Stimulated activated CD8-positive, alpha-beta memory T cell treated with anti-CD3 and anti-CD28 coated beads, Interleukin-4, amount 100 ng/mL, for 48 hours (primary cell): ENCODE measurements around the gene SRSF10.
"Not testable (repeated sequence)": the region's sequence is repeated elsewhere in the genome, so short reads cannot be mapped to it uniquely, and the experiment has no call there.

Experiments used
- DNase-seq: peaks from one replicate; pipeline ENCODE4 v3.0.0-alpha.2; 2020

The SRSF10 gene

DNA sequence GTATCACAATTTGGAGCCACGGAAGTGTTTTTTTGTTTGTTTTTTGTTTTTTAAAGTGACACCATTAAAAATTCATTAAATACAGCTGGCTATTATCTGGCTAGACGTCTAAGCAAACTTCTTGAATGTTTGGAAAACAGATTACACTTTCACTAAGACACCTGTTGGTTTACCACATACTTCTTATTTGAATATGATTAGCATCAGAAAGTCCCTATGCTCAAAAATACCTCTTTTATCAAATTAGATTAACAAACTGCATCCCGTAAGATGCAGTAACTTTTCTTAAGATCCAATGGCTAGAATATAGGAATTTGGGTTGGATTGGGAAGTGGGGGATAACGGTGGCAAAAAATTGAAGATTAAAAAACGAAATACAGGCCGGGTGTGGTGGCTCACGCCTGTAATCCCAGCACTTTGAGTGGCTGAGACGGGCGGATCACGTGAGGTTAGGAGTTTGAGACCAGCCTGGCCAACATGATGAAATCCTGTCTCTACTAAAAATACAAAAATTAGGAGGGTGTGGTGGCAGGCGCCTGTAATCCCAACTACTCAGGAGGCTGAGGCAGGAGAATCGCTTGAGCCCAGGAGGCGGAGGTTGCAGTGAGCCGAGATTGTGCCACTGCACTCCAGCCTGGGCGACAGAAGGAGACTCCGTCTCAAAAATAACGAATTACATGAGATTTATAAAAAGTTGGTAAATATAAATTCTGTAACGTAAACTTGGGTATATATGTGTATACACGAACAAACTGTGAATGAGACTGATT lies 21.9 kb downstream of the SRSF10 start:
- DNase-seq = not testable (repeated sequence)

DNA sequence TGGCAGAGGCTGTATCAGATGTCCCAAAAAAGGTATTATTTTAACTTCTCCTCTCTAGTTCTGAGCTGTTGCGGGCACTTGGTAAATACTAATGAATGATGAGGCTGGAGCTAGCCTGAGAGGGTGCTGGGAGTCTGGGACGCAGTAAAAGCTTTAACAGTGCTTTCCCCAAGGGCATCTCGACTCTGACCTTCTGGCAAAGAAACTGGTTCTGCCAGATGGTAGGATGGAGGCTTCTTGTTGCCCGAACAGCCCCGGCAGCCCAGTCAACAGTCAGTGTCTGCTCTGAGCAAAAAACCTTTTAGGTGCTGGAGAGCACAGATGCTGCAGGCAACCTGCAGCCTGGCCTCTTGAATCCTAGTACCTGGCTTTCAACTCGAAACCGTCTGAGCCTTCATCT lies 23.0 kb downstream of the SRSF10 start:
- no peak for DNase-seq

DNA sequence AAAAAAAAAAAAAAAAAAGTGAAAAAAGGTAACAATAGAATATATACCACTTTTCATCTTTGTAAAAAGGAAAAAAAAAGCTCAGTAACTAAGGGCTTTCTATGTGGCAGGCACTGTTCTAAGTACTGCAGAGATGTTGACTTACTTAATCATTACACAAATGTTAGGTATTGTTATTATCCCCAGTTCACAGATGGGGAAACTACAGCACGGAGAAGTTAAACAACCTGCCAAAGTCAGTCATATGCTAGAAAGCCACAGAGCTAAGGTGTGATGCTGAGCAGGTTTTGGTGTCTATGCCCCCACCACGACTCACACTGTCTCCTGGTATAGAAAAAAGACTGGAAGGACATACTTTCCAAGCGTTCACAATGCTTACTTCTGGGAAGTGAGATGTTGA lies 27.1 kb downstream of the SRSF10 start:
- DNase-seq = no peak

DNA sequence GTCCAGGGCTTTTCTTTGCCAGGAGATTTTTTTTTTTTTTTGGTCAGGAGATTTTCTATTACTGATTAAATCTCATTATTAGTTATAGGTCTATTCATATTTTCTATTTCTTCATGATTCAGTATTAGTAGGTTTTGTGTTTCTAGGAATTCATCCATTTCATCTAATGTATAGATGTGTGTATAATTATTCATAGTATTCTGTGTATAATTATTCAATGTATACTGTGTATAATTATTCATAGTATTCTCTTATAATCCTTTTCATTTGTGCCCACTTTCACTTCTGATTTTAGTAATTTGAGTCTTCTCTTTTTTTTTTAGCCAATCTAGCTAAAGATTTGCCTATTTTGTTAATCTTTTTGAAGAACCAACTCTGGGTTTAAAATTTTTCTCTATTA lies 32.8 kb downstream of the SRSF10 start:
- DNase-seq = no peak

DNA sequence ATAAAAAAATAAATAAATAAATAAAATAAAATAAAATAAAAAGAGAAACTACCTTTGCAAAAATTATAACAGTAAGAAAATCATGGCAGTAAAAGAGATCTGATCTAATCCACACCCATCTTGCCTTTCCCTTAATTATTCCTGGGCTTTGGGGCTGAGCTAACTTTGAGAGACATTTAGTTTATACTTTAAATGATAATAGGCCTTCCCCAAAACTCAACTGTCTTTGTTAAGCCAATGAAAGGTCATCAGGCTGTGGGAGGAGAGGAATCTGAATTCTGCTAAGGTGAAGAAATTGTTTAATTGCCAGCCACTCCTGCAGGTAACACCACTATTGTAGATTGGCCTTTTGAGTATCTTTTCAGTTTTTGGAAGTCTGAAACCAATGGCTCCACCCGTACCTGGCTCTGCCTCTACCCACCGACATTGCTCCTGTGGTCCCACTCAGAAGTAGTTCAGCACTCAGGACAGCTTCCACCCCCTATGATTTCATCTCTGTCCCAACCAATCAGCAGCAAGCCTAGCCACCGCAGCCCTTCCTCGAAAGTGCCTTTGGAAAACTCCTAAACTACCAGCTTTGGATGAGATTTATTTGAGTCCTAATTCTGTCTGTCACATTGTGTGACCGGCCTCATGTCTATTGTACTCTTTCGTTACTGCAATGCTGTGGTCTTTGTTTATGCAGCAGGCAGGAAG lies 43.5 kb downstream of the SRSF10 start:
- no peak for DNase-seq

DNA sequence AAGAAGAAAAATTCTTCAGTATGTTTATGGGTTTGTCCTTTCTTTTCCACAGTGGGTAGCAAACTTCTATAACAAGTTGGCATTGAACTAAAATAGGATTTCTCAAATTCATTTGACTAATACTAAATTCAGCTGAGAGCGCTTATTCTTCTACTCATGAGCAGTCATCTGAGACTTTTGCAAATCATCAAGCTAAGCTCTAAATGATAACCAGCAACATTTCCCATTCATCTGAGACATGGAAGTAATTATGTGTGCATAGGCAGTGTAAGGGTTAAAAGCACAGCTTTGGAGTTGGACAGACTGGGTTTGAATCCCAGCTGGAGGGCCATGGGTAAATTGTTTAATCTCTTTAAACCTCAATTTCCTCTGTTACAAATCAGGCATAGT lies 48.6 kb downstream of the SRSF10 start:
- no peak for DNase-seq

DNA sequence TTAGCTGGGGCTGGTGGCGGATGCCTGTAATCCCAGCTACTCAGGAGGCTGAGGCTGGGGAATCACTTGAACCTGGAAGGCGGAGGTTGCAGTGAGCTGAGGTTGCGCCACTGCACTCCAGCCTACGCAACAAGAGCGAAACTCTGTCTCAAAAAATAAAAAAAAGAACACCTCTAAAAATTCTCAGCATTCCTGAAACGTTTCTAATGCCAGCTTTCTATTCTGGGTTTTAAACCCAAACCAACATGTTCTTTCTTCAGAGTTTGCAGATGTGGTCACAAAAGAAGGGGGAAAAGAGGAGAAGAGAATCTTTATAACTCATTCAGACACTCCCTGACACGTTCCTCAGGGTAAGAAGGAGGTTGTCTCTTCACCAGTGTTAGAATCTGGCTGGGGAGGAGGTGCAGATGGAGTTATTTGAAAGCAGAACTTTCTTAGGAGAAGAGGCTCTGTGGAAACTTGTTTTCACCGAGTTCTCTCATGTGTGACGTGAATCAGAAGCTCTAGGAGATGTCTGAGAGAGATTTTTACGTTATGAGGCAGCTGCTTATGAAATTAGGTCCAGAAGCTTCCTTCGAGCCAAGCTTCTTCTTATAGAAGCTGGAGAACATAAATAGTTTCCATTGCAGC lies 49.2 kb downstream of the SRSF10 start:
- no peak for DNase-seq

DNA sequence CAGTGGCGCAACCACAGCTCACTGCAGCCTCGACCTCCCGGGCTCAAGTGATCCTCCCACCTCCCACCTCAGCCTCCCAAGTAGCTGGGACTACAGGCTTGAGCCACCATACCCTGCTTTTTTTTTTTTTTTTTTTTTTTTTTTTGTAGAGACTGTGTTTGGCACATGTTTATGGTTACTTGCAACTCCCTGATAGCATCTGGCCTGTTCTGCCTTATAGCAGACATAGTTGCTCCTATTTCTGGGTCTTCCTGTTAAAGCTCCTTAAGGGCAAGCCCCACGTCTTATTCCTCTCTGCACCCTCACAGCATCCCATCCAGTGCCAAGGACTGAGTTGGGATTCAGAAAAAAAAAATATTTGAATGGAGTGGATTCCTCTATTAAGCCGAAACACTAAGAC lies 49.9 kb downstream of the SRSF10 start:
- DNase-seq = no peak

DNA sequence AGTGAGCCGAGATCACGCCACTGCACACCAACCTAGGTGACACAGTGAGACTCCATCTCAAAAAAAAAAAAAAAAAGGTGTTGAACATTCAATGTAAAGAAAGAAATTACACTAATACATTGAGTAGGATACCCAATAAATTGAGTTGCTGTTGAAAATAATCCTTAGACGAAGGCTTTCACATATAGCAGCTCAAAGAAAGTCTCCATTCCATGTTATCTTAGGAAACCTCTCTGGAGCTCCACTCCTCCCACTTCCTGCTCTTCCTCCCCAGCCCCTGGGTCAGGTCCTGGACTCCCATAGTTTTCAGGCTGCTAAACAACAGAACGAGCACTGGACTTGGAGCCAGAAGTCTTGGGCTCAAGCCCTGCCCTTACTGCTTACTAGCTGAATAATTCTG lies 51.3 kb downstream of the SRSF10 start:
- DNase-seq = no peak

DNA sequence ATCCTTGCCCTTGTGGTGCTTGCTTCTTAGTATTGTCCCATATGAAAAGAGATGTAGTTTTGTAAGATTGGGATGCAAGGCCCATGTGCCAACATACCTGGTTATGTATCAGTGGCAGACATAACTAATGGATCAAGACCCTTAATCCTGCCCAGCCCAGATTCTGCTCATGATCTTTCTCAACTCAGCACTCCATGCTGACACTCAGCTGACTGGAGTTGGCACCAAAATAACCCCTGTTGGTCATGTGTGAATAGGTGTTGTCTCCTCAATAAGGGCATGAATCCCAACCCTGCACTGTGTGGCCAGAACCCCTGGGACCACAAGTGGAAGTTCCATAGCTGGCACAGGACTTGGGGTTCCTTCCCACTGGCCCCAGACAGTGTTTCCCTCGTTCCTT lies 53.0 kb downstream of the SRSF10 start:
- DNase-seq = no peak

DNA sequence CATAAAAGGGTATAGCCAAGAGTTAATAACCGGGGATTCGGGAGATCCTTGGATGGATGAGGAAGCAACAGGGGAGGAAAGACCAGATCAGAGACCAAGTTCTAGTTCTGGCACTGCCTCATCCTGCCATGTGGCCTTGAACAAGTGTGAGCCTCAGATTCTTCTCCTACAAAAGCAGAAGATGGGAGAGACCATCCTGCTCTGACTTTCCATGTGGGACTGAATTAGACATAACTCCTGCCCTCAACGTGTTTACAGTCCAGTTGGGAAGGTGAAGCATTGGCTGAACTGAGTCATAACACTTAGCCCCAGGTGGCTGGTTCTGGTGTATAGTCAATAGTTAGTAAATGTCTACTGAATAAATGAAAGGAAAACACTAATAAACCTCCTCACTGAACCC lies 54.8 kb downstream of the SRSF10 start:
- no peak for DNase-seq

DNA sequence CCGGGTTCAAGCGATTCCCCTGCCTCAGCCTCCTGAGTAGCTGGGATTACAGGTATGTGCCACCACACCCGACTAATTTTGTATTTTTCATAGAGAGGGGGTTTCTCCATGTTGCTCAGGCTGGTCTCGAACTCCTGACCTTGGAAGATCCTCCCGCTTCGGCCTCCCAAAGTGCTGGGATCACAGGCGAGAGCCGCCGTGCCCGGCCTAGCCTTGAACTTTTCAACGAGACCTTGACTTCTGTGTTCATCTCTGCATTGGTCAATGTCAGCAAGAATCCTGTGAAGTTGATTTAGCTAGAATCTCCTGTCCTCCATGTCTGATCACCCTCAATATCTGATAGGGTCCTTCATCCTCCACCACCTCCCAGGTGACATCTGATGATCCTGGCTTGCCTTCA lies 55.5 kb downstream of the SRSF10 start:
- DNase-seq = no peak

DNA sequence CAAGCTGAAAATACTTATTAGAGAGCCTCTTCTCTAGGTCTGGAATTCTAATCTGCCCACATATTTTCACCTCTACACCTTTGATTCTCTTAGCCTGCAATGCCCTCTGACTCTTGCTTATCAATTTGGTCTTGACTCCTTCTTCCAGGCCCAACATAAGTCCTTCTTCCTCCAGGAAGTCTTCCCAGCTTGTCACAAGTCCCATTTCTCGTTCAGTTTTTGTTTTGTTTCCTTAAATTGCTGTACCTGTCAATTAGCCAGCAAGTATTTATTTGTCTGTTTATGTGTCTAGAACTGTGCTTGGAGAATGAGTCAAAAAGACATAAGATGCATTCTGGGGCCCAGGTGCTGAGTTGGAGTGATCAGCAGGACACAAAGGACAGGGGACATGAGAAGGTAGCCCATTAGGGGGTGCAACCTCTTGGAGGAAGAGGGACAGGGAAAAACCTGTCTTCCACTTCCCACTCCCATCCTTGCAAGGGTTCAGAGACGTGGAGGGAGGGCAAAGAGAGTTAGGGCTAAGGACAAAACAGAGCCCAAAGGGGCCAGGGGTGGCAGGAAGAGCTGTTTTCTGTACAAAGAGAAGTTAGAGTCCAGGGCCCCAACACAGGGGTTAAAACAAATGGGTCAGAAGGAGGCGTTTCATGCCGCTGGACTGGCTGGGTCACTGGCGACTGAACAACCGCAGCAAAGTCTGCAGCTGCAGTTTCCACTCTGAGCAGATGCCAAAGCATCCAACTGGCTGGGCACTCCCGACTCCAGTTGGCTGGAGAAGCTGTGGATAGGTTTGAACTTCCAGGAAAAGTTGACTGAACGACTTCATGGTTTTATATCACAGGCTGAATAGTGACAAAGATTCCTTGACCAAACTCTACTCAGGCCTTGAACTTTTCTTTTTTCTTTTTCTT lies 56.3 kb downstream of the SRSF10 start:
- no peak for DNase-seq

DNA sequence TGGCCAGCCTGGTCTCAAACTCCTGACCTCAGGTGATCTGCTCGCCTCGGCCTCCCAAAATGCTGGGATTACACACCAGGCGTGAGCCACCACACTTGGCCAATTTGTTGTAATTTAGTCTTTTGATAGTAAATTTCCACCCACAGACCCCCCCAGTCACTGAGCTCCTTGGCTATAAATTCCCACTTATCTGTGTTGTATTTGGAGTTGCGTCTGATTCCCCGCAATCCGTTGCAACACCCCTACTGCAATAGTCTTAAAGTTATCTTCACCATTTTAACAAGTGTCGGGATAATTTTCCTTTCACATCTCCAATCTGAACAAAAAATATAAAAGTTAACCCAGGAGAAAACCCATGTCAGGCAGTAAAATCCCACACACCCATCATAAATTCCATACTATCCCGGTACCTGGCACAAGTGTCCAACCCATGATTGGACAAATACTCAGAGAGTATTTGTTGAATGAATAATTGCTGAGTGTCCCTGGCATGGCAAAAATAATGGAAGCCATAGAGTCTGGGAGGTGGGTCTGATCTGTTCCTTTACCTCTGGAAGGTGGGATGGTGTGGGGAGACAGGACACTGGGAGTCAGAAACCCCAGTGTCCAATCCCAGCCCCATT lies 57.7 kb downstream of the SRSF10 start:
- no peak for DNase-seq

DNA sequence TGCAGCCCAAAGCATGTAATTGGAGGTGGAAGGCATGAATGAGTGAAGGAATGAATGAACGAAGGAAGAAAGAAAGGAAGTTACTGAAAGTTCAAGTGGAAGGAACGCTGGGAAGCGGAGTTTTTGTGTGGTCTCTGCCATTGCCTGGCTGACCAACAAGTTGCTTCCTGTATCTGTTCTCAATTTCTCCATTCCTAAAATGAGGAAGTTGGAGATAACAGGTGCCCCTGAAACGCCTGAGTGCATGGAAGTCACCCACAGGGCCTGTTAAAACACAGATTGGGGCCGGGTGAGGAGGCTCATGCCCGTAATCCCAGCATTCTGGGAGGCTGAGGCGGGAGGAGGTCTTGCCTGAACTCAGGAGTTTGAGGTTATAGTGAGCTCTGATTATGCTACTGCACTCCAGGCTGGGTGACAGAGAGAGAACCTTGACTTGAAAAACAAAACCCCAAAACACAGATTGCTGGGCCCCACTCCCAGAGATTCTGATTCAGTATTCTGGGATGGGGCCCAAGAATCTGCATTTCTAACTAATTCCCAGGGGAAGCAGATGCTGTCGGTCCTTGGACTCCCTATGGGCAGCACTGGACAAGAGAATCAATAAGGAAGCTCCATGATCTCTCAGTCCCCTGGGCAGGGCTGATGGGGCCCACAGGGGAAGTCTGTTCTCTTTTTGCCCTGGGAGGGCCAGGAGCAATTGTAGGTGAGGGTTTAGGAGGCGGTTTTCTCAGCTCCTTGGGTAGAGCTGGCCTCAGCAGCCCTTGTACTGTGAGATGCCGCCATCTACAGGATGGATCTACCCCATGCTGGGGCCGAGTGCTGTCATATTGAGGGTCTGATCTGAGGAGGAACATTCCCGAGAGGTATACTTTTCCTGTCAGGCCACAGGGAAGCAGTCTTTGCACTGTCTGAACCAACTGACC lies 63.7 kb downstream of the SRSF10 start:
- DNase-seq = peak; percentile 72

DNA sequence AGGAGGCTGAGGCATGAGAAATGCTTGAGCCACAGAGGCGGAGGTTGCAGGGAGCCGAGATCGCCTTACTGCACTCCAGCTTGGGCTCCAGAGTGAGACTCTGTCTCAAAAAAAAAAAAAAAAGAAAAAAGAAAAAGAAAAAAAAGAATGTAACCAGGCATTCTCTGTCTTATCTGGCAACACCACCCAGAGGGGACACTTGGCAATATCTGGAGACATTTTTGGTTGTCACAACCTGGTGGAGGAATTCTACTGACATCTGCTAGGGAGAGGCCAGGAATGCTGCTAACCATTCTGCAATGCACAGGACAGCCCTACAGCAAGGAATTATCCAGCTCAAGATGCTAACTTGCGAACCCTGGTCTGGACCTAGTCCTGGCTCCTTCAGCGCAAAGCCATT lies 64.7 kb downstream of the SRSF10 start:
- no peak for DNase-seq

DNA sequence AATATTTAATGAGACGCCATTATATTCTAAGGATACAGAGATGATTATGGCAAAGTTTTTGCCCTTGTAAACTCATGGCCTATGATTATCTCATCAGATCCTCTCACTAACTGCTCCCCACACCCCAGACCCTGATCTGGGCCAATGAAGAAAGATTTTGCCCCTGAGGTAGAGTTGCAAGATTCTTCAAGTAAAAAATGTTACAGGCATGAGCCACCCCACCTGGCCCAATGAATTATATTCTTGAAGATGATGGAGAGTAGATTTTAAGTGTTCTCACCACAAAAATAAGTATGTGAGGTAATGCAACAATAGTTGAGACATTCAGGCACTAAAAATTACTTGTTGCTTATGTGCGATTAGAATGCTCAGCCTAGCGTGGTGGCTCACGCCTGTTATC lies 65.2 kb downstream of the SRSF10 start:
- no peak for DNase-seq
